Ascending aorta (tissue), 2 donors: Measurements from ENCODE around the gene ADAMTS14. TPM values are rescaled to one million over a fixed set of nuclear protein-coding genes. Genes with fewer than 3 reads are reported as not detected.

Experiments used
- DNase-seq, 2 donors: peaks; one replicate each; pipeline ENCODE4 v3.0.0-alpha.2; 2019; ENCODE audit warnings: low spot score in 2 of 2
- H3K27ac ChIP-seq, 2 donors: fragments of 200-600 bp; sonication (generic); one replicate each; pipeline ENCODE4 v1.5.1; 2016 to 2017; ENCODE audit warnings: mild to moderate bottlenecking in 1 of 2
- H3K27me3 ChIP-seq: fragments of 200-600 bp; sonication (generic); one replicate; pipeline ENCODE4 v1.5.1; 2017
- H3K36me3 ChIP-seq, 2 donors: fragments of 200-600 bp; sonication (generic); one replicate each; pipeline ENCODE4 v1.5.1; 2016
- H3K4me1 ChIP-seq, 2 donors: fragments of 200-600 bp; sonication (generic); one replicate each; pipeline ENCODE4 v1.5.1; 2016 to 2017; ENCODE audit warnings: mild to moderate bottlenecking in 1 of 2
- H3K4me3 ChIP-seq, 2 donors: fragments of 200-600 bp; sonication (generic); one replicate each; pipeline ENCODE4 v1.5.1; 2016 to 2017; ENCODE audit warnings: mild to moderate bottlenecking in 1 of 2
- H3K9me3 ChIP-seq, 2 donors: fragments of 200-600 bp; sonication (generic); one replicate each; pipeline ENCODE4 v1.5.1; 2016
- intact Hi-C: fragments of 100-400 bp; cut with DNase I; formaldehyde crosslinking; loops from one replicate; pipeline ENCODE4 v1.15.1; 2023
- total RNA-seq: library from RNA; depleted of rRNA; stranded (reverse); fragments of >200 nt; gene quantifications from one replicate; pipeline ENCODE4 v1.1.0, GENCODE V29; 2016
- TF ChIP-seq, protein P1 (sequence below), 3 experiments: fragments of 200-600 bp in 2 of 3; fragments of 450-650 bp in 1 of 3; sonication (generic) in 2 of 3; IDR thresholded peaks; one replicate each; pipeline ENCODE4 v1.5.1; 2016 to 2019; ENCODE audit warnings: antibody characterized with exemption in 3 of 3, mild to moderate bottlenecking in 1 of 3, moderate library complexity in 1 of 3

The ADAMTS14 gene
- total RNA-seq, 1 donor from 2014 or later, result 0.32 TPM

- intact Hi-C loops, result no loop called here
- TF ChIP-seq, protein P1, sequence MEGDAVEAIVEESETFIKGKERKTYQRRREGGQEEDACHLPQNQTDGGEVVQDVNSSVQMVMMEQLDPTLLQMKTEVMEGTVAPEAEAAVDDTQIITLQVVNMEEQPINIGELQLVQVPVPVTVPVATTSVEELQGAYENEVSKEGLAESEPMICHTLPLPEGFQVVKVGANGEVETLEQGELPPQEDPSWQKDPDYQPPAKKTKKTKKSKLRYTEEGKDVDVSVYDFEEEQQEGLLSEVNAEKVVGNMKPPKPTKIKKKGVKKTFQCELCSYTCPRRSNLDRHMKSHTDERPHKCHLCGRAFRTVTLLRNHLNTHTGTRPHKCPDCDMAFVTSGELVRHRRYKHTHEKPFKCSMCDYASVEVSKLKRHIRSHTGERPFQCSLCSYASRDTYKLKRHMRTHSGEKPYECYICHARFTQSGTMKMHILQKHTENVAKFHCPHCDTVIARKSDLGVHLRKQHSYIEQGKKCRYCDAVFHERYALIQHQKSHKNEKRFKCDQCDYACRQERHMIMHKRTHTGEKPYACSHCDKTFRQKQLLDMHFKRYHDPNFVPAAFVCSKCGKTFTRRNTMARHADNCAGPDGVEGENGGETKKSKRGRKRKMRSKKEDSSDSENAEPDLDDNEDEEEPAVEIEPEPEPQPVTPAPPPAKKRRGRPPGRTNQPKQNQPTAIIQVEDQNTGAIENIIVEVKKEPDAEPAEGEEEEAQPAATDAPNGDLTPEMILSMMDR (IDR thresholded peaks at IDR 0.05), result no peak
- H3K27ac ChIP-seq, result no peak overlapping the region
- H3K4me3 ChIP-seq, result no peak overlapping the region
- H3K27me3 ChIP-seq, result no peaks in the 10 kb centered on the region
- no peaks in the 10 kb centered on the region for H3K36me3 ChIP-seq
- H3K9me3 ChIP-seq, result no peaks in the 10 kb centered on the region
- no peak for DNase-seq
- no peaks in the 10 kb centered on the region for H3K4me1 ChIP-seq
Measured at GRCh38 chr10:70723771-70724170, 51.5 kb downstream of the ADAMTS14 start.

GRCh38 chr10:70726909-70727495 lies 54.7 kb downstream of the ADAMTS14 start:
- DNase-seq, result no peak
- Histone ChIP-seq H3K27me3 (no peaks in the 10 kb centered on the region), H3K4me3 (no peak overlapping the region), H3K9me3 (no peaks in the 10 kb centered on the region), H3K36me3 (no peaks in the 10 kb centered on the region), H3K27ac (no peak overlapping the region), H3K4me1 (no peaks in the 10 kb centered on the region)
- intact Hi-C loops, result no loop called here
- TF ChIP-seq, protein P1 (IDR thresholded peaks at IDR 0.05), result no peak

GRCh38 chr10:70728328-70728727 lies 56.0 kb downstream of the ADAMTS14 start:
- no peak overlapping the region for H3K27ac ChIP-seq
- no peak overlapping the region for H3K4me3 ChIP-seq
- no peaks in the 10 kb centered on the region for H3K36me3 ChIP-seq
- TF ChIP-seq, protein P1 (IDR thresholded peaks at IDR 0.05), result no peak
- no peak for DNase-seq
- no peaks in the 10 kb centered on the region for H3K4me1 ChIP-seq
- no peaks in the 10 kb centered on the region for H3K27me3 ChIP-seq
- no peaks in the 10 kb centered on the region for H3K9me3 ChIP-seq
- intact Hi-C loops, result no loop called here

GRCh38 chr10:70729763-70730357 lies 57.6 kb downstream of the ADAMTS14 start:
- Histone ChIP-seq H3K4me3 (no peak overlapping the region), H3K9me3 (no peaks in the 10 kb centered on the region), H3K27me3 (no peaks in the 10 kb centered on the region), H3K4me1 (no peaks in the 10 kb centered on the region), H3K36me3 (no peaks in the 10 kb centered on the region), H3K27ac (no peak overlapping the region)
- TF ChIP-seq, protein P1 (IDR thresholded peaks at IDR 0.05), result no peak
- no peak for DNase-seq
- intact Hi-C loops, result no loop called here

- H3K36me3 ChIP-seq, result no peaks in the 10 kb centered on the region
- intact Hi-C loops, result no loop called here
- DNase-seq, result no peak
- H3K4me1 ChIP-seq, result no peaks in the 10 kb centered on the region
- no peaks in the 10 kb centered on the region for H3K9me3 ChIP-seq
- TF ChIP-seq, protein P1 (IDR thresholded peaks at IDR 0.05), result no peak
- H3K27me3 ChIP-seq, result no peaks in the 10 kb centered on the region
- H3K4me3 ChIP-seq, result no peak overlapping the region
- no peak overlapping the region for H3K27ac ChIP-seq
Measured at GRCh38 chr10:70730955-70731354, 58.6 kb downstream of the ADAMTS14 start.
